GM12878 (cell line): ENCODE data around the gene CCDC85B. TPM values are rescaled to one million over a fixed set of nuclear protein-coding genes. Genes with fewer than 3 reads are reported as not detected.

Experiments used
- ATAC-seq: fragments of 200-7000 bp; cut with Tn5 transposase; 3 replicates; pipeline ENCODE4 v1.9.1; 2020; ENCODE audit warnings: mild to moderate bottlenecking, moderate library complexity
- BruUV-seq: library from RNA; stranded (reverse); fragments of 400-500 nt; replicated peaks from 2 replicates; lab custom pipeline; 2021; lab: Mats Ljungman, UMichigan
- CTCF ChIA-PET: fragments of 300-600 bp; sonication (Branson Sonifier 250); formaldehyde crosslinking; extraction: SDS; loops from one replicate; lab custom pipeline; 2021; ENCODE audit warnings: inconsistent platforms; lab: Yijun Ruan, JAX
- POLR2A ChIA-PET: fragments of 350-600 bp; formaldehyde crosslinking; extraction: SDS; loops from one replicate; lab custom pipeline; 2021; ENCODE audit warnings: inconsistent platforms; lab: Charles Lee
- RAD21 ChIA-PET: fragments of 300-600 bp; sonication (Branson Sonifier 250); formaldehyde crosslinking; loops from one replicate; lab custom pipeline; 2023; ENCODE audit warnings: antibody characterized with exemption; ENCODE audit not compliant: unreplicated experiment; lab: Charles Lee
- SMC1A ChIA-PET: fragments of 300-600 bp; sonication (Branson Sonifier 250); formaldehyde crosslinking; loops from one replicate; lab custom pipeline; 2023; ENCODE audit not compliant: unreplicated experiment, uncharacterized antibody; lab: Charles Lee
- DNase-seq: peaks from one replicate; pipeline ENCODE4 v3.0.0-alpha.2; 2011; ENCODE audit warnings: low read depth, low spot score
- FAIRE-seq: peaks from 3 replicates; lab custom pipeline; 2011; peaks lifted over from hg19 to GRCh38; lab: Jason Lieb, UNC
- H2AFZ ChIP-seq: 2 replicates; pipeline ENCODE4 v1.6.0; 2011; ENCODE audit warnings: low read depth, low read length, control low read depth; ENCODE audit not compliant: control insufficient read depth
- H3K27ac ChIP-seq: 2 replicates; pipeline ENCODE4 v1.5.1; 2011; ENCODE audit warnings: control low read depth; ENCODE audit not compliant: control insufficient read depth, insufficient read depth
- H3K27me3 ChIP-seq, 2 experiments: replicated peaks in 1 of 2; 2 replicates each; pipeline versions ENCODE4 v1.6.0 to v1.6.1; 2011; ENCODE audit warnings: low read length in 1 of 2; ENCODE audit not compliant: control insufficient read depth in 2 of 2, insufficient read depth in 2 of 2
- H3K36me3 ChIP-seq, 2 experiments: 2 replicates each; pipeline ENCODE4 v1.5.1; 2011; ENCODE audit warnings: low read length in 1 of 2; ENCODE audit not compliant: control insufficient read depth in 2 of 2, insufficient read depth in 2 of 2
- H3K4me1 ChIP-seq: 2 replicates; pipeline ENCODE4 v1.6.1; 2011; ENCODE audit warnings: mild to moderate bottlenecking, low read length, moderate library complexity, mixed read lengths; ENCODE audit not compliant: control insufficient read depth, insufficient read depth
- H3K4me2 ChIP-seq: 2 replicates; pipeline ENCODE4 v1.6.0; 2011; ENCODE audit warnings: control low read depth; ENCODE audit not compliant: control insufficient read depth, insufficient read depth
- H3K4me3 ChIP-seq: fragments of 200-600 bp; sonication (generic); 2 replicates; pipeline ENCODE4 v1.5.1; 2016
- H3K79me2 ChIP-seq: 2 replicates; pipeline ENCODE4 v1.6.0; 2011; ENCODE audit warnings: low read length; ENCODE audit not compliant: control insufficient read depth, insufficient read depth
- H3K9ac ChIP-seq: 2 replicates; pipeline ENCODE4 v1.8.0; 2011; ENCODE audit warnings: low read length, control low read depth, mixed read lengths; ENCODE audit not compliant: control insufficient read depth, insufficient read depth
- H3K9me3 ChIP-seq: replicated peaks from 3 replicates; pipeline ENCODE4 v1.5.1; 2011; ENCODE audit warnings: mild to moderate bottlenecking, low read length; ENCODE audit not compliant: control insufficient read depth, insufficient read depth
- H4K20me1 ChIP-seq: 2 replicates; pipeline ENCODE4 v1.6.0; 2011; ENCODE audit not compliant: control insufficient read depth, insufficient read depth
- HDAC6 ChIP-seq: fragments of 200-600 bp; sonication (generic); IDR thresholded peaks from one replicate; pipeline ENCODE4 v1.8.0; 2017; ENCODE audit warnings: antibody characterized with exemption; ENCODE audit not compliant: unreplicated experiment
- JUNB ChIP-seq: IDR thresholded peaks from 2 replicates; pipeline ENCODE4 v1.6.1; 2016; ENCODE audit warnings: antibody characterized with exemption, mild to moderate bottlenecking
- NFYB ChIP-seq: IDR thresholded peaks from 2 replicates; pipeline ENCODE4 v1.6.1; 2011; ENCODE audit warnings: low read depth, mild to moderate bottlenecking, low read length, improper control_type of control experiment, moderate library complexity; ENCODE audit not compliant: insufficient read depth
- PBX3 ChIP-seq: IDR thresholded peaks from 2 replicates; pipeline ENCODE4 v1.6.1; 2011; ENCODE audit warnings: mild to moderate bottlenecking, low read depth, low read length, moderate library complexity; ENCODE audit not compliant: insufficient replicate concordance
- POLR2A ChIP-seq: IDR thresholded peaks from 2 replicates; pipeline ENCODE4 v1.6.1; 2011; ENCODE audit warnings: low read depth, mild to moderate bottlenecking, low read length
- POLR2AphosphoS2 ChIP-seq: IDR thresholded peaks from 2 replicates; pipeline ENCODE4 v1.6.1; 2011; ENCODE audit warnings: low read depth, mild to moderate bottlenecking, low read length, improper control_type of control experiment, moderate library complexity
- YY1 ChIP-seq: IDR thresholded peaks from 2 replicates; pipeline ENCODE4 v1.6.1; 2011; ENCODE audit warnings: low read depth, mild to moderate bottlenecking, low read length
- ZBED1 ChIP-seq: IDR thresholded peaks from 2 replicates; pipeline ENCODE4 v1.6.1; 2016; ENCODE audit warnings: borderline replicate concordance
- WGBS: methylation state at CpG from one replicate; pipeline ENCODE4 v1.1.6; 2016; ENCODE audit warnings: low lambda C conversion rate; ENCODE audit not compliant: insufficient replicate concordance, insufficient coverage; ENCODE audit errors: missing lambda C conversion rate; 5-methylcytosine and 5-hydroxymethylcytosine counted together
- in situ Hi-C: fragments of 300-500 bp; cut with MboI; formaldehyde crosslinking; loops from 9 replicates; pipeline ENCODE4 v1.14.3; 2018; ENCODE audit warnings: mixed read lengths
- intact Hi-C: fragments of 100-400 bp; cut with micrococcal nuclease; formaldehyde crosslinking; loops from one replicate; pipeline ENCODE4 v1.14.2; 2022; ENCODE audit not compliant: unreplicated experiment
- polyA plus RNA-seq, 11 experiments: library from polyadenylated mRNA; depleted of rRNA in 4 of 11; unstranded in 6 of 11; stranded (reverse) in 5 of 11; fragments of >200 nt; fragmentation: Nextera tagmentation in 4 of 11; fragmentation: Illumina TruSeq in 1 of 11; extraction: Ambion mirVana in 4 of 11; extraction: Trizol in 1 of 11; gene quantifications; 1 replicate in 1 of 11; 2 replicates in 10 of 11; pipeline versions ENCODE4 v1.2.1 to v1.2.3, GENCODE V29; 2011 to 2016; ENCODE audit warnings: inconsistent platforms in 2 of 11, missing spikeins in 2 of 11, low read depth in 1 of 11
- total RNA-seq, 4 experiments: library from RNA; depleted of rRNA in 3 of 4; stranded (reverse); fragments of >200 nt in 3 of 4; fragmentation: Illumina TruSeq in 1 of 4; extraction: Trizol in 1 of 4; gene quantifications; 2 replicates each; pipeline versions ENCODE4 v1.2.1 to v1.2.3, GENCODE V29; 2013 to 2021
- TF ChIP-seq, protein P1 (sequence below): IDR thresholded peaks from 2 replicates; pipeline ENCODE4 v1.6.1; 2012; ENCODE audit warnings: low read length, inconsistent platforms

Gene CCDC85B
- total and polyA plus RNA-seq, 10 of the 15 experiments (the other 5 are each of a cell fraction or from before 2014, with no cell fraction given) = 0.32 to 114 (median 49.5) TPM

GRCh38 chr11:65915101-65915820 is 24.8 kb downstream of the CCDC85B start:
- no peak for ATAC-seq
- no TSS peak for BruUV-seq
- DNase-seq = no peak
- H3K4me2 ChIP-seq = no peak overlapping the region
- ChIA-PET RAD21 (no interaction called here), POLR2A (interaction anchor here (1.1 to 2.3 kb wide), 2 partner anchors 25 to 56 kb away, joined by 3 to 7 read pairs; partner anchors contain the start of genes CCDC85B and MUS81), CTCF (interaction anchor here (1.1 to 1.9 kb wide), 2 partner anchors 25 to 26 kb away, joined by 3 to 5 read pairs; partner anchors contain the start of gene CCDC85B), SMC1A (no interaction called here)
- in situ Hi-C loops = no loop called here
- whole genome bisulfite sequencing = 50% methylated on average over 10 of the region's 10 CpGs
- H3K27me3 ChIP-seq = no peaks in the 10 kb centered on the region
- H3K9me3 ChIP-seq = no peaks in the 10 kb centered on the region
- H3K27ac ChIP-seq = no peak overlapping the region
- peaks cover 36% of the 10 kb centered on the region for H3K4me1 ChIP-seq
- intact Hi-C loops = no loop called here
- no peak overlapping the region for H3K4me3 ChIP-seq
- FAIRE-seq = no peak
- TF ChIP-seq POLR2A (peak; percentile 24; the same call in 1 of the 2 replicates), ZBED1 (no peak), POLR2AphosphoS2 (peak; percentile 30; the same call in 1 of the 2 replicates)
- peaks cover 27% of the 10 kb centered on the region for H3K79me2 ChIP-seq
- H2AFZ ChIP-seq = no peak overlapping the region
- no peaks in the 10 kb centered on the region; a peak in 1 of 4 replicates for H3K36me3 ChIP-seq
- no peak overlapping the region for H3K9ac ChIP-seq
- H4K20me1 ChIP-seq = no peaks in the 10 kb centered on the region

DNA sequence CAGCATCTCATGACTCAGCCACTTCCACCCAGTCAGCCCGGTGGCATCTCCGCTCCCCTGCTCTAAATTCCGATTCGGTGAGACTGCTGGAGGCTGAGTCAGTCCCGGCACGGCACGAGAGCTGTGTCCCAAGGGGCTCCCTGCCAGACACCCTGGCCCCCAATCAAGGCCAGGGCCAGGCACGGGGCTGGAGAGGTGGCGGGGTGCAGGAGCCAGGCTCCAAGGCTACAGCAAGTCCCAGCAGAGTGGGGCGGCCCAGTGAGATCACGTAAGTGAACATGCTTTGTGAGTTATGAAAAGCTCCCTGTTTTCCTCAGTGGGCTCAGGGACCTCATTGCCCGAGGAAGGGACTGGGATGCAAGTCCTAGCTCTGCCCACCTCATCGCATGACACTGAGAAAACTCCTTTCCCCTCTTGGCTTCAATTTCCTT is 25.4 kb downstream of the CCDC85B start:
- H3K79me2 ChIP-seq = peaks cover 33% of the 10 kb centered on the region
- no peak overlapping the region for H3K9ac ChIP-seq
- H3K4me1 ChIP-seq = peaks cover 40% of the 10 kb centered on the region
- BruUV-seq = no TSS peak
- POLR2A ChIA-PET = interaction anchor here (2.3 kb wide), 1 partner anchor 56 kb away, joined by 7 read pairs; the partner anchor contains the start of gene MUS81
- SMC1A ChIA-PET = no interaction called here
- no peak overlapping the region for H3K4me3 ChIP-seq
- CTCF ChIA-PET = interaction anchor here (1.1 to 1.9 kb wide), 2 partner anchors 25 to 27 kb away, joined by 3 to 5 read pairs; partner anchors contain the start of gene CCDC85B
- intact Hi-C loops = no loop called here
- no peaks in the 10 kb centered on the region for H3K9me3 ChIP-seq
- no peak overlapping the region for H3K4me2 ChIP-seq
- WGBS = 53% methylated on average over 13 of the region's 13 CpGs
- no peak for FAIRE-seq
- DNase-seq = no peak
- H3K27me3 ChIP-seq = no peaks in the 10 kb centered on the region
- no peaks in the 10 kb centered on the region for H4K20me1 ChIP-seq
- H3K27ac ChIP-seq = no peak overlapping the region
- H3K36me3 ChIP-seq = no peaks in the 10 kb centered on the region; a peak in 1 of 4 replicates
- no peak overlapping the region for H2AFZ ChIP-seq
- no peak for ATAC-seq
- in situ Hi-C loops = no loop called here
- RAD21 ChIA-PET = no interaction called here
- TF ChIP-seq NFYB (no peak), JUNB (no peak), PBX3 (no peak), HDAC6 (no peak), YY1 (no peak)
- TF ChIP-seq, protein P1, sequence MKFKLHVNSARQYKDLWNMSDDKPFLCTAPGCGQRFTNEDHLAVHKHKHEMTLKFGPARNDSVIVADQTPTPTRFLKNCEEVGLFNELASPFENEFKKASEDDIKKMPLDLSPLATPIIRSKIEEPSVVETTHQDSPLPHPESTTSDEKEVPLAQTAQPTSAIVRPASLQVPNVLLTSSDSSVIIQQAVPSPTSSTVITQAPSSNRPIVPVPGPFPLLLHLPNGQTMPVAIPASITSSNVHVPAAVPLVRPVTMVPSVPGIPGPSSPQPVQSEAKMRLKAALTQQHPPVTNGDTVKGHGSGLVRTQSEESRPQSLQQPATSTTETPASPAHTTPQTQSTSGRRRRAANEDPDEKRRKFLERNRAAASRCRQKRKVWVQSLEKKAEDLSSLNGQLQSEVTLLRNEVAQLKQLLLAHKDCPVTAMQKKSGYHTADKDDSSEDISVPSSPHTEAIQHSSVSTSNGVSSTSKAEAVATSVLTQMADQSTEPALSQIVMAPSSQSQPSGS = no peak
- TF ChIP-seq, all 136 proteins: peak for 0
